CD4-positive, alpha-beta memory T cell (primary cell): ENCODE measurements around the gene AOPEP. TPM values are rescaled to one million over a fixed set of nuclear protein-coding genes. Genes with fewer than 3 reads are reported as not detected.

Experiments used
- CTCF ChIA-PET: fragments of 350-600 bp; sonication (Branson Sonifier 250); formaldehyde crosslinking; loops from one replicate; lab custom pipeline; 2021; ENCODE audit warnings: inconsistent platforms; ENCODE audit not compliant: partially characterized antibody; lab: Charles Lee
- POLR2A ChIA-PET: fragments of 350-600 bp; sonication (Branson Sonifier 250); formaldehyde crosslinking; loops from one replicate; lab custom pipeline; 2021; ENCODE audit not compliant: partially characterized antibody; lab: Charles Lee
- DNase-seq, 5 donors: peaks; one replicate each; pipeline versions ENCODE4 v3.0.0 to v3.0.0-alpha.2; 2020 to 2022; ENCODE audit warnings: mixed read lengths in 1 of 5
- H3K27ac ChIP-seq: one replicate; pipeline ENCODE4 v1.7.0; 2013; ENCODE audit warnings: low read depth, low read length
- H3K27me3 ChIP-seq: 2 replicates; pipeline ENCODE4 v1.7.0; 2013; ENCODE audit warnings: mild to moderate bottlenecking, low read length, moderate library complexity; ENCODE audit not compliant: insufficient read depth
- H3K36me3 ChIP-seq: 2 replicates; pipeline ENCODE4 v1.7.0; 2013; ENCODE audit warnings: mild to moderate bottlenecking, low read length, moderate library complexity; ENCODE audit not compliant: insufficient read depth
- H3K4me1 ChIP-seq: 2 replicates; pipeline ENCODE4 v1.7.0; 2013; ENCODE audit warnings: mild to moderate bottlenecking, low read length, moderate library complexity; ENCODE audit not compliant: insufficient read depth
- H3K4me3 ChIP-seq, 2 donors: one replicate each; pipeline ENCODE4 v1.7.0; 2013; ENCODE audit warnings: low read length in 2 of 2, mild to moderate bottlenecking in 1 of 2
- H3K9me3 ChIP-seq, 2 donors: one replicate each; pipeline ENCODE4 v1.7.0; 2013; ENCODE audit warnings: low read length in 2 of 2, control low read depth in 1 of 2; ENCODE audit not compliant: control insufficient read depth in 1 of 2
- H3K27ac Mint-ChIP-seq, 7 donors: one replicate each; pipeline ENCODE4 v1.8.0; 2020 to 2021; ENCODE audit warnings: mixed read lengths in 7 of 7, mild to moderate bottlenecking in 6 of 7, inconsistent platforms in 3 of 7, moderate library complexity in 3 of 7
- H3K27me3 Mint-ChIP-seq, 2 donors: one replicate each; pipeline ENCODE4 v1.8.0; 2020 to 2021; ENCODE audit warnings: mixed read lengths in 2 of 2
- H3K36me3 Mint-ChIP-seq, 2 donors: one replicate each; pipeline ENCODE4 v1.8.0; 2020 to 2021; ENCODE audit warnings: mixed read lengths in 2 of 2, inconsistent platforms in 1 of 2, mild to moderate bottlenecking in 1 of 2
- H3K4me1 Mint-ChIP-seq, 4 donors: one replicate each; pipeline ENCODE4 v1.8.0; 2020 to 2021; ENCODE audit warnings: mixed read lengths in 4 of 4, mild to moderate bottlenecking in 1 of 4
- H3K4me3 Mint-ChIP-seq, 8 donors: one replicate each; pipeline ENCODE4 v1.8.0; 2020 to 2021; ENCODE audit warnings: mixed read lengths in 8 of 8, mild to moderate bottlenecking in 7 of 8, moderate library complexity in 6 of 8, inconsistent platforms in 3 of 8
- H3K9me3 Mint-ChIP-seq, 8 donors: one replicate each; pipeline ENCODE4 v1.8.0; 2020 to 2021; ENCODE audit warnings: mixed read lengths in 8 of 8, mild to moderate bottlenecking in 5 of 8, inconsistent platforms in 3 of 8, moderate library complexity in 1 of 8
- intact Hi-C: fragments of 100-400 bp; cut with micrococcal nuclease; formaldehyde crosslinking; loops from one replicate; pipeline ENCODE4 v1.15.1; 2023
- polyA plus RNA-seq, 2 donors: library from polyadenylated mRNA; unstranded; fragments of 300-500 nt; fragmentation: Illumina TruSeq; gene quantifications; one replicate each; pipeline ENCODE4 v1.2.3, GENCODE V29; 2021
- total RNA-seq, 2 experiments: library from RNA; stranded (reverse); gene quantifications; one replicate each; pipeline ENCODE4 v1.2.3, GENCODE V29; 2021

The AOPEP gene
- total and polyA plus RNA-seq, 4 experiments from 2014 or later: 3.1 to 11.7 (median 7.6) TPM

DNA sequence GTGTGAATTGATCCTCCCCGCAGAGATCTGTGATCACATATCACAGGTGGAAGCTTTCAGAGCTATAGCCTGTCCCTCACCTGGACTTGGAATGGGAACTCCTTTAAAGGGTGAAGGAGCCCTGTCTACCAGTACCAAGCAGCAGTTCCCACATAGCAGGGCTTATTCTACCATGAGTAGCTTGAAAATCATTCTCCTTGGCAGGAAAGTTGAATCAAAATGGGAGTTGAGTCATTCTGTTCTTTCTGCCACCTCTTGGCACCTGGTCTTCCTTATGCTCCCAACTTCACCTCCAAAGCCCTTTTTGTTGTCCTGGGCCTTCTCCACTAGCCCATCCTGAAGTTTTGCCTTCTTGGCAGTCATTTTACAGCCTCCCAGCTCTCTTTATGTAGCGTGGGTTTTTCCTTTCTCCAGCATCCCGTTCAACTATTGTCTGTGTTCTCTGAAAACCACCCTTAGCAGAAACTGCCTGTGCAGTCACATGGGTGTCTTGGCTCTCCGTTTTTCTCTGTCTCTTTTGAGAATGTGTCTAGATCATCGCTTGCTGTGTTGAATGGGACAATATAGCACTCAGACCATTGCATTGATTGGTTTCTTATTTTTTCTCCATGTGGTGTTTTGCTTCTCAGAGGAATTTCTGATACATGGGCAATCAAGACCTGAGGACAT is 222.2 kb downstream of the AOPEP start:
- no peaks in the 10 kb centered on the region for H3K36me3 ChIP-seq
- Mint-ChIP-seq H3K27ac (no peak overlapping the region), H3K4me1 (peaks cover 21 to 43% (median 31%) of the 10 kb centered on the region in 4 donors), H3K9me3 (no peaks in the 10 kb centered on the region), H3K4me3 (no peak overlapping the region), H3K36me3 (no peaks in the 10 kb centered on the region), H3K27me3 (no peaks in the 10 kb centered on the region)
- H3K4me3 ChIP-seq: no peak overlapping the region
- ChIA-PET POLR2A (no interaction called here), CTCF (no interaction called here)
- no peak overlapping the region for H3K27ac ChIP-seq
- no peaks in the 10 kb centered on the region for H3K9me3 ChIP-seq
- H3K4me1 ChIP-seq: peaks cover 33% of the 10 kb centered on the region
- no peaks in the 10 kb centered on the region for H3K27me3 ChIP-seq
- intact Hi-C loops: no loop called here
- DNase-seq: no peak

DNA sequence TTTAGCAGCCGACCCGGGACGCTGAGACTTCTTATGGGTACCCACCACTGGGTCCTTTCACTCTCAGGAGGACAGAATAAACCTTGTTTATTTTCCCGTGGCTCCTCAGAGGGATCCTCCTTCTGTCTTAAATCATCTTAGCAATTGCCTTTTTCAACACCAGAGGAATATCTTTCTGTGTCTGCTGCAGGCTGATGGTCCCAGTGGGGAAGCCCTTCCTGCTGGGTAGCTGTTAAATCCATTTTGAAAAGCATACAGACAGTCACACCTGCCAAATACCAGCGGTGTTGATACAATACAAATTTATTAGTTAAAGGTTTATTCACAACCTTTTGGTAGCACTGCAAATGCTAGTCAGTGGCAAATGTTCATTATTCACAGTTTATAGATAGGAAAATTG is 222.9 kb downstream of the AOPEP start:
- intact Hi-C loops: no loop called here
- Mint-ChIP-seq H3K4me1 (peaks cover 21 to 43% (median 31%) of the 10 kb centered on the region in 4 donors), H3K27ac (no peak overlapping the region), H3K36me3 (no peaks in the 10 kb centered on the region), H3K9me3 (no peaks in the 10 kb centered on the region), H3K4me3 (no peak overlapping the region), H3K27me3 (no peaks in the 10 kb centered on the region)
- Histone ChIP-seq H3K27me3 (no peaks in the 10 kb centered on the region), H3K36me3 (no peaks in the 10 kb centered on the region), H3K27ac (no peak overlapping the region), H3K4me1 (peaks cover 33% of the 10 kb centered on the region), H3K4me3 (no peak overlapping the region), H3K9me3 (no peaks in the 10 kb centered on the region)
- DNase-seq: no peak
- CTCF ChIA-PET: no interaction called here
- POLR2A ChIA-PET: no interaction called here

DNA sequence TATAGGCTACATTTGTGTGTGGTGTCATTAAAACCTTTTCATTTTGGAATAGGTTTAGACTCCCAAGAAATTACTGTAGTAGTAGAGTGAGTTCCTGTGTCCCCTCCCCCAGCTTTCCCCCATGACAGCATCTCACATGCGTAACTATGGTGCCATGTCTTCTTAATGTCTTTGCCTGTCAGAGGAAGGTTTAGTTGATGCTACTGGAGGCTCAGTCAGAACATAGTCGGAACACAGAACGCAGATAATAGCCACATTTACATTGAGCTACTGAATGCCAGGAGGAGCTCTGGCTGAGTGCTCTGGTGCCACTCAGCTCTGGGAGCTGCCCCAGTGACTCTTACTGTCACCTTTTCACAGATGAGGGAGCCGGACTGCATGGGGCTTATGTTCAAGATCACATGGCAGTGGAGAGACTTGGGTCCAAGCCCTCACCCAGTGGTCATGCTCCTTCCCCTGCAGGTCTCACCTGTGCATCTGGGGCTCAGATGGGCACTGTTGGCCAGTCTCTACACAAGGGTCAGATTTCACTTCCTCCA is 223.6 kb downstream of the AOPEP start:
- no peak overlapping the region for H3K4me3 ChIP-seq
- peak overlapping the region in 2 of 7 donors; percentile 22 to 70 for H3K27ac Mint-ChIP-seq
- no peaks in the 10 kb centered on the region for H3K9me3 ChIP-seq
- ChIA-PET POLR2A (no interaction called here), CTCF (no interaction called here)
- H3K36me3 Mint-ChIP-seq: peaks cover 2 to 3% of the 10 kb centered on the region in 2 donors
- peaks cover 33% of the 10 kb centered on the region for H3K4me1 ChIP-seq
- no peaks in the 10 kb centered on the region for H3K36me3 ChIP-seq
- intact Hi-C loops: no loop called here
- no peak for DNase-seq
- H3K9me3 Mint-ChIP-seq: no peaks in the 10 kb centered on the region
- peaks cover 21 to 43% (median 31%) of the 10 kb centered on the region in 4 donors for H3K4me1 Mint-ChIP-seq
- H3K27me3 Mint-ChIP-seq: no peaks in the 10 kb centered on the region
- H3K27me3 ChIP-seq: no peaks in the 10 kb centered on the region
- no peak overlapping the region for H3K27ac ChIP-seq
- no peak overlapping the region for H3K4me3 Mint-ChIP-seq

DNA sequence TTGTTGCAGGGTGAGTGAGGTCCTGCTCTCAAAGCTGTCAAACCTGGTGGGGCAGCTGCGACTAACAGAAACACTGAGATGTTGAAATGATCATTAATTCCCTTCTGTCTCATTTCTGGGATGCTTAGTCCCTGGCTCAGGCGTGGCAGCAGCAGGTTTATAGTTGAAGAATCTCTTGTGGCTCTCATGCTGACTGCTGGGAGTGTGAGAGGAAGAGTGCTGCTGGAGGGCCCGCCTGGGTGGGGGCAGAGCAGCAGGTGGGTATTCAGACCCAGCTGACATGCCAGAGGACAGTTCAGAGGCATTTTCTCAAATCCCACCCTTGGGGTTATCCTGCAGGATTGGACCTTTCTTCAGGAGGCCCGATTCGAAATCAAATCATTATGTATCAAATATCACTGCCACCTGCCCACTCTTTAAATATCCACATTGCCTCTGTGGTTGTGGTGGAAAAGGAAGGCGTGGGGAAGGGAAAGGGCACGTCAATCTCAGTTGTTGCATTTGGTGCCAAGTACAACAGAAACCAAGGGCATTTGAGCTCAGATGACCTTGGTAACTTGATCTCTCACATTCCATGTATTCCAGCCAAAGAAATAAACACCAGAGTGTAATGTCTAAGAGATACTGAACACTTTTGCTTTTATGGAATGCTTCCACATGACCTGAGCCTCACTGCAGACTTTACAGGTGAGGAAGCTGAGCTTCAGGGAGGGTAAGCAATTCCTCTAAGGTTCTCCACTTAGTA is 224.3 kb downstream of the AOPEP start:
- peak overlapping the region in 7 of 8 donors; percentile 28 to 82 (median 57) for H3K4me3 Mint-ChIP-seq
- POLR2A ChIA-PET: no interaction called here

DNA sequence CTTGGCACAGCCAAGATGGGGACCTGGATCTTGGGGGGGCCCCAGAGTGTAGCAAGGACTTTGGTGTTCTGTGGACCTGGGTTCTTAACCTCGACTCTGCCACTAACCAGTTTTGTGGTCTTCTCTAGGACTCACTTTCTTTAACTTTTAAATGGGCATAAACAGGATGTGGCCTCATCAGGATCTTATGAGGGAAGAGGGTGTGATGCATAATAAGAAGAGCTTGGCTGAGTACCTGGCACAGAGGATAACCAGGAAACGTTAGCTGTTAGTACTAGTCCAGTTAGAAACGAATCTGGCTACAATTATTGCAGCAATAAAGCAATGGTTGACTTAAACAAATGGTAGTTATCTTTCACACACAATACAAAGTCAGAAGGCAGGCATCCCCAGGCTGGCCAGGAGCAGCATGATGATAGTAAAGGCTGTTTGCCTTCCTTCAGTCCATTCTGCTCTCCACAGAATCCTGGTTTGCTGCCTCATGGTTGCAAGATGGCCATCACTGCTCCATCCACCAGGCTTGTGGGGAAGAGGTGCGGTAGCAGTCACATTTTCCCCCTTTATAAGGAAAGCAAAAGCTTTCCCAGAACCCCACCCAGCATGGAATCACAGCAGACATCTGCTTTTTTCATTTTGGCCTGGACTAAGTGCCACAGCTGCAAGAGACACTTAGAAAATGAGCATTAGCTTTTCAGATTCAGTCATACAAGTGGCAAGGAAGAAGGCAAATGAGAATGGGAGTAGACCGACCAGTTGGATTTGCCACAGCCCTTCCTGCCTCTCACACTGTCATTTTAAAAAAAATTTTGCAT is 225.0 kb downstream of the AOPEP start:
- no peaks in the 10 kb centered on the region for H3K27me3 ChIP-seq
- ChIA-PET CTCF (interaction anchor here (1.1 kb wide), 1 partner anchor 10 kb away, joined by 3 read pairs; no protein-coding TSS in a partner anchor), POLR2A (no interaction called here)
- Mint-ChIP-seq H3K36me3 (peaks cover 11 to 16% of the 10 kb centered on the region in 2 donors), H3K27me3 (no peaks in the 10 kb centered on the region), H3K4me3 (peak overlapping the region in 7 of 8 donors; percentile 28 to 85 (median 63)), H3K4me1 (peaks cover 21 to 43% (median 31%) of the 10 kb centered on the region in 4 donors), H3K9me3 (no peaks in the 10 kb centered on the region), H3K27ac (peak overlapping the region in 5 of 7 donors; percentile 31 to 74 (median 51))
- no peak for DNase-seq
- peaks cover 33% of the 10 kb centered on the region for H3K4me1 ChIP-seq
- intact Hi-C loops: no loop called here
- no peak overlapping the region for H3K4me3 ChIP-seq
- no peaks in the 10 kb centered on the region for H3K9me3 ChIP-seq
- no peak overlapping the region for H3K27ac ChIP-seq
- H3K36me3 ChIP-seq: no peaks in the 10 kb centered on the region

More for the DNA sequence above, 224.3 kb downstream of the AOPEP start:
- Mint-ChIP-seq H3K27ac (peak overlapping the region in 5 of 7 donors; percentile 30 to 74 (median 51)), H3K27me3 (no peaks in the 10 kb centered on the region), H3K36me3 (peaks cover 6 to 8% of the 10 kb centered on the region in 2 donors), H3K4me1 (peaks cover 21 to 43% (median 31%) of the 10 kb centered on the region in 4 donors), H3K9me3 (no peaks in the 10 kb centered on the region)
- intact Hi-C loops: no loop called here
- H3K27ac ChIP-seq: no peak overlapping the region
- no peaks in the 10 kb centered on the region for H3K9me3 ChIP-seq
- H3K4me3 ChIP-seq: no peak overlapping the region
- H3K4me1 ChIP-seq: peaks cover 33% of the 10 kb centered on the region
- no peak for DNase-seq
- no peaks in the 10 kb centered on the region for H3K36me3 ChIP-seq
- no peaks in the 10 kb centered on the region for H3K27me3 ChIP-seq
- CTCF ChIA-PET: interaction anchor here (1.1 kb wide), 1 partner anchor 11 kb away, joined by 3 read pairs; no protein-coding TSS in a partner anchor

DNA sequence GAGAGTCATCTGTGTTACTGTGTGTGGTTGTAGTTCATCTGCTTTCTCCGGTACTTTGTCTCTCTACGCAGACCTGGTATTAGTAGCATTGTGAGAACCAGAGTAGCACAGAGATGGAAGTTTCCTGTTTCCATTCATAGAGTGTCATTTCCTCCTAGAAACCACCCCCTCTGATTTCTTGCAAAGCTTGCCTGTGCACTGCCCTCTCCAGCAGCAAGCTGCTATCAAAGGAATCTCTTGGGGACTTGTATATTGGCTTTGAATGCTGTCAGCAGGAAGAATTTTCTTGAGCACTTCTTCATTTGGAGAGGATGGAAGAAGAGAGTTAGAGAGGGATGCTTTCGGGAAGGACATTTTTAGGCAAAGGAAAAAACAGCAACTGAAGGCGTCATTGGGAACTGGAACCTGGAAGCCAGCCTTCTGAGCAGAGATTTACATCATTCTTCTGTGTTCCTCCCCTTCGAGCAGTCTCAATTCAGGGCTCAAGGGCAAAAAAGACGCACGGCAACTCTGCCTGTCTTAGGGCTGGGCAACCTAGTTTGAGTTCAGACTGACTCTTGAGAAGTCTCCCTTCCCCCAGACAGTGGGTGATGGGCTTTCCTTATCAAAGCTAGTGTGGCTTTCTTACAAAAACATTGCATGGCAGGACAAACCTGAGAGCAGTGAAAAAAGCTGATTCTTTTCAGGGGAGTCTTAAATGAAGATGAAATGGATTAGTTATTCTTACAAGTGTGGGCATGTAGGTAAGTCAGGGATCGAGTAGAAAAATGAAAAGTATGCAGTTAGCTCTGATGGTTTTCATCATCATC is 226.3 kb downstream of the AOPEP start:
- Mint-ChIP-seq H3K27me3 (no peaks in the 10 kb centered on the region), H3K4me3 (peak overlapping the region in 7 of 8 donors; percentile 45 to 85 (median 66)), H3K4me1 (peaks cover 21 to 43% (median 31%) of the 10 kb centered on the region in 4 donors), H3K9me3 (no peaks in the 10 kb centered on the region), H3K36me3 (peaks cover 11 to 23% of the 10 kb centered on the region in 2 donors), H3K27ac (peak overlapping the region in 6 of 7 donors; percentile 1 to 72 (median 50))
- CTCF ChIA-PET: no interaction called here
- H3K36me3 ChIP-seq: no peaks in the 10 kb centered on the region
- no peak overlapping the region for H3K27ac ChIP-seq
- no peak overlapping the region for H3K4me3 ChIP-seq
- intact Hi-C loops: no loop called here
- no peaks in the 10 kb centered on the region for H3K27me3 ChIP-seq
- POLR2A ChIA-PET: no interaction called here
- no peaks in the 10 kb centered on the region for H3K9me3 ChIP-seq
- H3K4me1 ChIP-seq: peaks cover 33% of the 10 kb centered on the region
- peak in 4 of 5 donors; percentile 15 to 38 (median 20) for DNase-seq
